Measurements from ENCODE around the gene CYTH1. TPM values are rescaled to one million over a fixed set of nuclear protein-coding genes. Genes with fewer than 3 reads are reported as not detected.

Gene CYTH1
- total RNA-seq, 1 donor from 2014 or later, result 35.5 TPM

- Histone ChIP-seq H3K27me3 (ENCODE audit: control insufficient read depth, insufficient read depth, low read length) (no peaks in the 10 kb centered on the region), H3K36me3 (ENCODE audit: control insufficient read depth, insufficient read depth, low read length) (peaks cover 17% of the 10 kb centered on the region), H3K4me3 (ENCODE audit: low read depth, low read length) (no peak overlapping the region)
- FAIRE-seq (no peak), DNase-seq (ENCODE audit: low read depth) (no peak)
- TF ChIP-seq CTCF (IDR thresholded peaks at IDR 0.05; ENCODE audit: insufficient read depth, low read length, severe bottlenecking), result no peak
Measured at GRCh38 chr17:78687125-78687524, 94.9 kb downstream of the CYTH1 start.

GRCh38 chr17:78684026-78684425 is 98.0 kb downstream of the CYTH1 start:
- H3K36me3 ChIP-seq (ENCODE audit: control insufficient read depth, insufficient read depth, low read length), result peaks cover 20% of the 10 kb centered on the region
- DNase-seq (ENCODE audit: low read depth) (no peak), FAIRE-seq (no peak)
- H3K27me3 ChIP-seq (ENCODE audit: control insufficient read depth, insufficient read depth, low read length), result no peaks in the 10 kb centered on the region
- H3K4me3 ChIP-seq (ENCODE audit: low read depth, low read length), result no peak overlapping the region
- no peak for TF ChIP-seq CTCF (IDR thresholded peaks at IDR 0.05; ENCODE audit: insufficient read depth, low read length, severe bottlenecking)

GRCh38 chr17:78683408-78683961 is 98.6 kb downstream of the CYTH1 start:
- Histone ChIP-seq H3K27me3 (ENCODE audit: control insufficient read depth, insufficient read depth, low read length) (no peaks in the 10 kb centered on the region), H3K4me3 (ENCODE audit: low read depth, low read length) (no peak overlapping the region), H3K36me3 (ENCODE audit: control insufficient read depth, insufficient read depth, low read length) (peaks cover 21% of the 10 kb centered on the region)
- FAIRE-seq (no peak), DNase-seq (ENCODE audit: low read depth) (no peak)
- TF ChIP-seq CTCF (IDR thresholded peaks at IDR 0.05; ENCODE audit: insufficient read depth, low read length, severe bottlenecking), result no peak

GRCh38 chr17:78682363-78682762 is 99.7 kb downstream of the CYTH1 start:
- Histone ChIP-seq H3K27me3 (ENCODE audit: control insufficient read depth, insufficient read depth, low read length) (no peaks in the 10 kb centered on the region), H3K36me3 (ENCODE audit: control insufficient read depth, insufficient read depth, low read length) (peaks cover 27% of the 10 kb centered on the region), H3K4me3 (ENCODE audit: low read depth, low read length) (no peak overlapping the region)
- DNase-seq (ENCODE audit: low read depth) (no peak), FAIRE-seq (no peak)
- TF ChIP-seq CTCF (IDR thresholded peaks at IDR 0.05; ENCODE audit: insufficient read depth, low read length, severe bottlenecking), result no peak

- Histone ChIP-seq H3K4me3 (ENCODE audit: low read depth, low read length) (no peak overlapping the region), H3K27me3 (ENCODE audit: control insufficient read depth, insufficient read depth, low read length) (no peaks in the 10 kb centered on the region), H3K36me3 (ENCODE audit: control insufficient read depth, insufficient read depth, low read length) (peaks cover 39% of the 10 kb centered on the region)
- DNase-seq (ENCODE audit: low read depth) (no peak), FAIRE-seq (no peak)
- no peak for TF ChIP-seq CTCF (IDR thresholded peaks at IDR 0.05; ENCODE audit: insufficient read depth, low read length, severe bottlenecking)
Measured at GRCh38 chr17:78680436-78680835, 101.6 kb downstream of the CYTH1 start.
